ENCODE results near the gene SAMD4B. TPM values are rescaled to one million over a fixed set of nuclear protein-coding genes. Genes with fewer than 3 reads are reported as not detected.

The SAMD4B gene
- total RNA-seq, 1 donor from 2014 or later: 82.9 TPM

- Mint-ChIP-seq H3K36me3 (ENCODE audit: low read depth) (peaks cover 17% of the 10 kb centered on the region), H3K27me3 (ENCODE audit: low read depth) (no peaks in the 10 kb centered on the region), H3K4me1 (ENCODE audit: low read depth) (peaks cover 15% of the 10 kb centered on the region), H3K27ac (ENCODE audit: unreplicated experiment) (no peak overlapping the region), H3K4me3 (ENCODE audit: unreplicated experiment) (no peak overlapping the region), H3K9me3 (ENCODE audit: low read depth) (no peaks in the 10 kb centered on the region)
- no peak for DNase-seq (ENCODE audit: low spot score)
- no peak for TF ChIP-seq CTCF (IDR thresholded peaks at IDR 0.05)
Measured at GRCh38 chr19:39365531-39365930, 23.3 kb downstream of the SAMD4B start.

- Mint-ChIP-seq H3K36me3 (ENCODE audit: low read depth) (peaks cover 21% of the 10 kb centered on the region), H3K9me3 (ENCODE audit: low read depth) (no peaks in the 10 kb centered on the region), H3K4me3 (ENCODE audit: unreplicated experiment) (no peak overlapping the region), H3K4me1 (ENCODE audit: low read depth) (peaks cover 18% of the 10 kb centered on the region), H3K27me3 (ENCODE audit: low read depth) (no peaks in the 10 kb centered on the region), H3K27ac (ENCODE audit: unreplicated experiment) (no peak overlapping the region)
- no peak for DNase-seq (ENCODE audit: low spot score)
- no peak for TF ChIP-seq CTCF (IDR thresholded peaks at IDR 0.05)
Measured at GRCh38 chr19:39369200-39369599, 27.0 kb downstream of the SAMD4B start.

- peaks cover 18% of the 10 kb centered on the region for H3K4me1 Mint-ChIP-seq (ENCODE audit: low read depth)
- H3K27ac Mint-ChIP-seq (ENCODE audit: unreplicated experiment): no peak overlapping the region
- TF ChIP-seq CTCF (IDR thresholded peaks at IDR 0.05): no peak
- DNase-seq (ENCODE audit: low spot score): no peak
- no peak overlapping the region for H3K4me3 Mint-ChIP-seq (ENCODE audit: unreplicated experiment)
- no peaks in the 10 kb centered on the region for H3K27me3 Mint-ChIP-seq (ENCODE audit: low read depth)
- no peaks in the 10 kb centered on the region for H3K9me3 Mint-ChIP-seq (ENCODE audit: low read depth)
- peaks cover 23% of the 10 kb centered on the region for H3K36me3 Mint-ChIP-seq (ENCODE audit: low read depth)
Measured at GRCh38 chr19:39370735-39371134, 28.5 kb downstream of the SAMD4B start.

GRCh38 chr19:39372047-39372802, 30.0 kb downstream of the SAMD4B start:
- Mint-ChIP-seq H3K4me1 (ENCODE audit: low read depth) (peaks cover 18% of the 10 kb centered on the region), H3K27me3 (ENCODE audit: low read depth) (no peaks in the 10 kb centered on the region), H3K36me3 (ENCODE audit: low read depth) (peaks cover 32% of the 10 kb centered on the region), H3K9me3 (ENCODE audit: low read depth) (no peaks in the 10 kb centered on the region), H3K27ac (ENCODE audit: unreplicated experiment) (peak overlapping the region; percentile 94), H3K4me3 (ENCODE audit: unreplicated experiment) (peak overlapping the region; percentile 22)
- no peak for DNase-seq (ENCODE audit: low spot score)
- no peak for TF ChIP-seq CTCF (IDR thresholded peaks at IDR 0.05)

- TF ChIP-seq CTCF (IDR thresholded peaks at IDR 0.05): no peak
- no peak for DNase-seq (ENCODE audit: low spot score)
- peak overlapping the region; percentile 94 for H3K27ac Mint-ChIP-seq (ENCODE audit: unreplicated experiment)
- peaks cover 18% of the 10 kb centered on the region for H3K4me1 Mint-ChIP-seq (ENCODE audit: low read depth)
- H3K27me3 Mint-ChIP-seq (ENCODE audit: low read depth): no peaks in the 10 kb centered on the region
- no peaks in the 10 kb centered on the region for H3K9me3 Mint-ChIP-seq (ENCODE audit: low read depth)
- H3K36me3 Mint-ChIP-seq (ENCODE audit: low read depth): peaks cover 35% of the 10 kb centered on the region
- H3K4me3 Mint-ChIP-seq (ENCODE audit: unreplicated experiment): peak overlapping the region; percentile 22
Measured at GRCh38 chr19:39372941-39373340, 30.7 kb downstream of the SAMD4B start.
